NCI-H2196 (cell line): ENCODE results near the gene TRMT112.
A peak's percentile ranks its signal among the peaks of the same experiment; 100 is the strongest.

Source experiments
- DNase-seq: peaks from one replicate; lab custom pipeline; 2025; ENCODE audit not compliant: unreplicated experiment; lab: John Stamatoyannopoulos, UW

Gene TRMT112

DNA sequence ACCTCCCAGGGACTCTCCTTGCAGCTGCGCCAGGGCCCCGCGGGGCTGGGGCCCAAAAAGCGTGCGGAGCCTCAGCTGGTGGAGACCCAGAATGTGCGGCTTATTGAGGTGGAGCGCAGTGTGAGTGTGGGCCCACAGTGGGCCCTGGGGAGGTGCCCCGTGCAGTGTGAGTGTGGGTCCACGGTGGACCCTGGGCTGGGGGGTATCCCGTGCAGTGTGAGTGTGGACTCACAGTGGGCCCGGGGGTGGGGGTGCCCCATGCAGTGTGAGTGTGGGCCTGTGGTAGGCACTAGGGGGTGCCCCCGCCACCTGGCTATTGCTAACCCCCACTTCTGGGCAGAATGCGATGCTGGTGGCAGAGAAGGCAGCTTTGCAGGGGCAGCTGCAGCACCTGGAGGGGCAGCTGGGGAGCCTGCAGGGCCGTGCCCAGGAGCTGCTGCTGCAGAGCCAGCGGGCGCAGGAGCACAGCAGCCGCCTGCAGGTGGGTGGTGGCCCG, 33.8 kb upstream of the TRMT112 start:
- no peak for DNase-seq

DNA sequence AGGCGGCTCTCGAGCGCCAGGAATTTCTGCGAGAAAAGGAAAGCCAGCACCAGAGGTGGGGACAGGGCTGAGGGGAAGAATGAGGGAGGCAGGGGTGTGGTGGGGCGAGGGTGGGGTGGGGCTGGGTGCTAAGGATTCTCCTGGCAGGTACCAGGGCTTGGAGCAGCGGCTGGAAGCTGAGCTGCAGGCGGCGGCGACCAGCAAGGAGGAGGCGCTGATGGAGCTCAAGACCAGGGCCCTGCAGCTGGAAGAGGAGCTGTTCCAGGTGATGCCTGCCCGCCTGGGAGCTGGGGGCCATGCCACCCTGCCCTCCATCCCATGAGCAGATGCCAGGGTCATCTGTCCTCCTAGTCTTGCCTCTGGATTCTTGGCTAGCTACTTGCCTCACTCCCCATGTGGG, 32.0 kb upstream of the TRMT112 start:
- no peak for DNase-seq

DNA sequence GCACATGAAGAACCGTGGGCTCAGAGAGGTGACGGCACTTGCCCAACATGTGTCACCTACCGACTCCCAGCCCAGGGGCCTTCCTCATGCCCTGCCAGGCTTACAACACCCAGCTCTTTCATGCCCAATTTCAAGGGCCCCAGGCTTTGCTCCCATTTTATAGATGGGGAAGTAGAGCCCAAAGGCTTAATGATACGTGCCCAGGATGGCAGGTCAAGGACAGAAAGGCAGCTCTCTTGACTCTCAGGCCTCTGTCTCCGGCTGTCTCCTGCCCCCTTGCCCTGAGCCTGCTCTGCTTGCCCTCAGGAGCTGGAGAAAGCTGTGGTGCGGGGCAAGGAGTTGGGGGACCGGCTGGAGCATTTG, 31.6 kb upstream of the TRMT112 start:
- DNase-seq: no peak

DNA sequence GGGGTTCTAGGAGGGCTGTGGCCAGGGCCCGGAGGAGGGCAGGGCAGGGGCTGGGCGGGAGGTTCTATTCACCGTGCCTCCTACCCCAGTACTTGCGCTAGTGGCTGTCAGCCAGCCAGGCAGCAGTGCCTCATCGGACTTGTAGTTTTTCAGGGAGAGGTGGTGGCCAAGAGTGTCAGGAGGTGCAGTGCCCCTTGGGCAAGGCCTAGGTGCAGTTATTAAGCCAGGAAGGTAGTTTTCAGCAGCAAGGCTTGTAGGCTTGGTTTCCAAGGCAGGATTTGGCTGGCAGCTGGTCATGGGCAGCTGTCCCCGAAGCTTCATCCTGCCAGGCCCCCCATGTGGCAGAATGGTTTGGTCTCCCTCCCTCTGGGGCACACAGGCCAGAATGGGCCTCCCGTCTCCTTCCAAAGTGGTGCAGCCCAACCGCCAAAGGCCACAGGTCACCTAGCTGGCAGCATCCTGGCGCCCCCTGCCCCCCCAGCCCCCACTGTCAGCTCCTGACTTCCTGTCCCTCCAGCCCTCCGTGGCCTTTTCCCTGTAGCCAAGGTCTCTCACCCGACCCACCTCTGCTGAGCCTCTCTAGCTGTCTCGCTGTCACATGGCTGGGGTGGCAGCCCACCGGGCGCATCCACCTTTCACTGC, 31.1 kb upstream of the TRMT112 start:
- peak; percentile 49 for DNase-seq

DNA sequence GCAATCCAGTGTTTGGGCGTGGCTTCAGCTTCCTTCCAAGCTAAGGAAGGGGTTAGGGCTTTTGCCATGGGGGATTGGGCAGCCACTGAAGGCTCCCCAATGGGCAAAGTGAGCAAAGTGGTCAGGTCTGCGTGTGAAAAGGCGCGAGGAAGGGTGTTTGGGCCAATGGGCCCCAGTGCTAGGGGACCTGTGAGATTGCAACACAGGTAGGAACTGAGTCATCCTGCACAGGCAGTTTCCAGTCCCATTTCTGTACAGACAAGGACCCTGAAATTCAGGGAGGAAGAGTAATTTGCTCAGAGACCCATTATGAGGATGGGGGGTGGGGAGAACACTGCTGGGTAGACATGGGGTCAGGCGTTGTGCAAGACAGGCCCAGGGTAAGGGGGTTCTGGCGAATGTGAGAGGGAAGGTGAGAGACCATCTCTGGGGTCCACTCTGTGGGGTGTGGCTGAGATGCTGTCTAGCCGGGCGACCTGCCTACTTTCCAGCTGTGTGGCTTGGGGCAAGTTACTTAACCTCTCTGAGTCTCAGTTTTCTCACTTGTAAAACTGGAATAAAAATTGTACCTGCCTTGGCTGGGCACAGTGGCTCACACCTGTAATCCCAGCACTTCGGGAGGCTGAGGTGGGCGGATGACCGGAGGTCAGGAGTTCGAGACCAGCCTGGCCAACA, 30.0 kb upstream of the TRMT112 start:
- DNase-seq: no peak

DNA sequence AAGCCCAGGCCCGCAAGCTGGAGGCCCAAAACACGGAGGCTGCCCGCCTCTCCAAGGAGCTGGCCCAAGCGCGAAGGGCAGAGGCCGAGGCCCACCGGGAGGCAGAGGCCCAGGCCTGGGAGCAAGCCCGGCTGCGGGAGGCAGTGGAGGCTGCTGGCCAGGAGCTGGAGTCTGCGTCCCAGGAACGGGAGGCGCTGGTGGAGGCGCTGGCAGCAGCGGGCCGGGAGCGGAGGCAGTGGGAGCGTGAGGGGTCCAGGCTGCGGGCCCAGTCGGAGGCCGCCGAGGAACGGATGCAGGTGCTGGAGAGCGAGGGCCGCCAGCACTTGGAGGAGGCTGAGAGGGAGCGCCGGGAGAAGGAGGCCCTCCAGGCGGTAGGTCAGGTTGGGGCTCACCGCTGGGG, 27.4 kb upstream of the TRMT112 start:
- DNase-seq: no peak

DNA sequence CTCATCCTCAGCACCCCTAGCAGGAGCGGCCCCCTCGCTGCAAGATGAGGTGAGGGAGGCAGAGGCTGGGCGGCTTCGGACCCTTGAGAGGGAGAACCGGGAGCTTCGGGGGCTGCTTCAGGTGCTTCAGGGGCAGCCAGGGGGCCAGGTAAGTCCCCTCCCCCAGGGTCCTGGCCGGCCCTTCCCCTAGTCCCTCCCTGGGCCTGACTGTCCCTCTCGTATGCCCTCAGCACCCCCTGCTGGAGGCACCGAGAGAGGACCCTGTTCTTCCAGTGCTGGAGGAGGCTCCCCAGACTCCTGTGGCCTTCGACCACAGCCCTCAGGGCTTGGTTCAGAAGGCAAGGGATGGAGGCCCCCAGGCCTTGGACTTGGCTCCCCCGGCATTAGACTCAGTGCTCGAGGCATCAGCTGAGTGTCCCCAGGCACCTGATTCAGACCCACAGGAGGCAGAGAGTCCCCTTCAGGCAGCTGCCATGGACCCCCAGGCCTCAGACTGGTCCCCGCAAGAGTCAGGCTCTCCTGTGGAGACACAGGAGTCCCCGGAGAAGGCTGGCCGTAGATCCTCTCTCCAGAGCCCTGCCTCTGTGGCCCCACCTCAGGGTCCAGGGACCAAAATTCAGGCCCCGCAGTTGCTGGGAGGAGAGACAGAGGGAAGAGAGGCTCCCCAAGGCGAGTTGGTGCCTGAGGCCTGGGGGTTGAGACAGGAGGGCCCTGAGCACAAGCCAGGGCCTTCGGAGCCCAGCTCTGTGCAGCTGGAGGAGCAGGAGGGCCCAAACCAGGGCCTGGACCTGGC, 26.6 kb upstream of the TRMT112 start:
- peak; percentile 29 for DNase-seq

DNA sequence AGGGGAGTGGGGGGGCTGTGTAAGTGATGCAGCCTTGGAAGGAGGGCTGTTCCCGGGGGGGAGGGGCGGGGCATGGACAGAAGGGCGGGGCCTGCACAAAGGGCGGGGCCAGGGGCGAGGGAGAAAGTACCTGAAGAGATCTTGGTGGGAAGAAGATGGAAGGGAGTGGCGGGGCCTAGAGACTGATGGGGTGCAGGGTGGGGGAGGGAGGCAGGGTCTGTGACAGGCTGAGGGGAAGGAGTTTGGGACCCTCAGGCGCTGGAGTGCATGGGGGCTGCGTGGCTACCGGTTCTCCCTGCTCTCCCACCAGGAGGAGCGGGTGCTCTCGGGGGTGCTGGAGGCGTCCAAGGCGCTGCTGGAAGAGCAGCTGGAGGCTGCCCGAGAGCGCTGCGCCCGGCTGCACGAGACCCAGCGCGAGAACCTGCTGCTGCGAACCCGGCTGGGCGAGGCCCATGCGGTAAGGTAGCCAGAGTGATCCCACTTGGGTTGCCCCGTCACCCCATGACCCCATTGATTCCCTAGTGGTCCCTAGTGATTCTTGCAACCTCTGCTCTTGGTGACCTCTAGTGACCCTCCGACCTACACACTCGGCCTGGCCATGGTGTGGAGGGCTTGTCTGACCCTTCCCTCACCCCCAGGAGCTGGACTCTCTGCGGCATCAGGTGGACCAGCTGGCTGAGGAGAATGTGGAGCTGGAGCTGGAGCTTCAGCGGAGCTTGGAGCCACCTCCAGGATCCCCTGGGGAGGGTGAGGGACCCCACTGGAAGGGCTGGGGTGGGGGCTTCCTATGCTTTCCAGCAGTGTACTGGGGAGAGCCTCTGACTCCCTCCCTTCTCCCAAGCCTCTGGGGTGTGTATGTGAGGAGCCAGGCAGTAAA, 25.7 kb upstream of the TRMT112 start:
- DNase-seq: no peak

DNA sequence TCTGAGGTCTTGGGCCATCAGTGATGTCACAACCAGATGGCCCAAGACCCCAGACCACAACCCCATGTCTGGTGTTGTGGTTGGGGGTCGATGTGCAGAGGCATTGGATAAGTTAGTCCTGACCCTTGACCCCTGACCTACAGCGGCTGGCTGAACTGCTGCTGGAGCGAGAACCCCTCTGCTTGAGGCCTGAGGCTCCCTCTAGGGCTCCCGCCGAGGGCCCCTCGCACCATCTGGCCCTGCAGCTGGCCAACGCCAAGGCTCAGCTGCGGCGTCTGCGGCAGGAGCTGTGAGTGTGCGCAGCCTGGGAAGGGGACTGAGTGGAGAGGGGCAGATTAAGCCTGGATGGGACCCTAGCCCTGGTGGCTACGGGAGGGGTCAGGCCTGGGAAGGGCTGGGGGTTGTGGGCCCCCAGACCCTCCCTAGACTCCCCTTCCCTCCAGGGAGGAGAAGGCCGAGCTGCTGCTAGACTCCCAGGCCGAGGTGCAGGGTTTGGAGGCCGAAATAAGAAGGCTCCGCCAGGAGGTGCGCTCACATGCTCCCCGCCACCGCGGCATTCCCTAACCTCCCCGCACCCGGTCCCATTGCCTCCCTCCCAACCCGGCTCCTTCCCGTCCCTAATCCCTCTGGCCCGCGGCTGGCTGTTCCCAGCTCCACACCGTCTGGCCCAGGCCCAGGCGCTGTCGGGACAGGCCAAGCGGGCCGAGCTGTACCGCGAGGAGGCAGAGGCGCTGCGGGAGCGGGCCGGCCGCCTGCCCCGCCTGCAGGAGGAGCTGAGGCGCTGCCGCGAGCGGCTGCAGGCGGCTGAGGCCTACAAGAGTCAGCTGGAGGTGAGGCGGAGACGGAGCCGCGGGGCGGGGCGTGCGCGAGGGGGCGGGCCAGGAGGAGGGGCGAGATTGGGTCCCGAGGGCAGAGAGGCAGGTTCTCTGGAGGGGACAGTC, 24.8 kb upstream of the TRMT112 start:
- peak; percentile 87 for DNase-seq

DNA sequence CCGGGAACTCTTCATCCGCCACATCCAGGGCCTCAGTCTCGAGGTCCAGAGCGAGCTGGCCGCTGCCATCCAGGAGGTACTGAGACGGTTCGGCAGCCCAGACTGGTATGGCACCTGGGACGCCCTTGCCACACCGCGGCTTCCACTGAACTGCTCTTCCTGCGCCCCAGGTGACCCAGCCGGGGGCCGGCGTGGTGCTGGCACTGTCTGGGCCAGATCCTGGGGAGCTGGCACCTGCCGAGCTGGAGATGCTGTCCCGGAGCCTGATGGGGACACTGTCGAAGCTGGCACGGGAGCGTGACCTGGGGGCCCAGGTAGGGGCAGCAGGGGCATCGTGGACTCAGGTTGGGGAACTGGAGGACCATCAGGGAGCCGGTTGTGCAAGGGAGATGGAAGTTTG, 24.1 kb upstream of the TRMT112 start:
- no peak for DNase-seq

DNA sequence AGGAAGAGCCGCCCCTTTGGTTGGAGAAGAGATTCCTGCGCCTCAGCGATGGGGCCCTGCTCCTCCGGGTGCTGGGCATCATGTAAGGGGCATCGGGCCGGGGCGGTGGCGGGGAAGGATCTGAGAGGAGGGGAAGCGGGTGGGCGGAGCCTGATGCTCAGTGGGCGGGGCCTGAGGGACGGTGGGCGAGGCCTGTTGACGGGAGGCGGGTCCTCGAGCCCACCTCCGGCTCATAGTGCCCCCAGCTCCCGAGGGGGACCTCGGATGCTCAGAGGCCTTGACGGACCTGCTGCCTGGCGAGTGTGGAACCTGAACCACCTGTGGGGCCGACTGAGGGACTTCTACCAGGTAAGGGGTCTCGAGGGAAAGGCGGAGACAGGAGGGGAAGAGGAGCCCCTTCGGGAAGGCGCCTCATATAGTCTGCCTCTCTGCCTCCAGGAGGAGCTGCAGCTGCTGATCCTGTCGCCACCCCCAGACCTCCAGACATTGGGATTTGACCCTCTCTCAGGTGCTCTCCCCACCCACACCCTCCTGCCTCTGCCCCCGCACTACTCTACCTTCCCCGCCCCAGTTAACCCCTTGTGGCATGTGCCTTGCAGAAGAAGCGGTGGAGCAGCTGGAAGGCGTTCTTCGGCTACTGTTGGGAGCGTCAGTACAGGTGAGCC, 23.4 kb upstream of the TRMT112 start:
- DNase-seq: no peak

DNA sequence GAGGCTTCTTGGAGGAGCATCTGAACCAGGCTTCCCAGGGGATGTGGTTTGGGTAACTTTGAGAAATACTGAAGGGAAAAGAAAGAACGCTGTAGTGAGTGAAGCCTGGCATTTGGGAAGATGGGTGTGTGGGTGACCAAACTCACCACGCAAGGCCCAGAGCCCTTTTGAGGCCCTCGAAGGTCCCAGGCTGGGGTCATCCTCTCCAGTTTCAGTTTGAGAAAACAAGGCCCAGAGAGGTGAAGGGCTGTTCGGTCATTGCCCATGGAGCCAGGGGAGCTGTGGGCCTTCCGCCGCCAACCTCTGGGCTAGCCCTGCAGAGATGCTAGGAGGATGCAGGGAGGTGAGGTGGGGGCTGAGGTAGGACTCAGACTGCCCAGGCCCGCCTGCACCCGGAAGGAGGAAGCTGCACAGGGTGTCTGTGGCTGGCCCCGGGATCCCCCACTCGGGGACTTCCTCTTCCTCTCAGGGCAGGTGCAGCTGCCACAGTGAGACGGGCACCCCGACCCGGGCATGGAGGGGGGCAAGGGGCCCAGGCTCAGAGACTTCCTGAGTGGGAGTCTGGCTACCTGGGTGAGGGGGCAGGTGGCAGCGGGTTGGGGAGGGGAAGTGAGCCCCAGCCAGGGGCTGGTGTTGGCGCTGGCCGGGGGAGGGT, 22.5 kb upstream of the TRMT112 start, which contains the start of gene CCDC88B:
Gene CCDC88B, plus strand, starts transcription at position 451 of the 655 bp plus-strand sequence. Its CDS starts 63 bp downstream, at position 514.
- no peak for DNase-seq

DNA sequence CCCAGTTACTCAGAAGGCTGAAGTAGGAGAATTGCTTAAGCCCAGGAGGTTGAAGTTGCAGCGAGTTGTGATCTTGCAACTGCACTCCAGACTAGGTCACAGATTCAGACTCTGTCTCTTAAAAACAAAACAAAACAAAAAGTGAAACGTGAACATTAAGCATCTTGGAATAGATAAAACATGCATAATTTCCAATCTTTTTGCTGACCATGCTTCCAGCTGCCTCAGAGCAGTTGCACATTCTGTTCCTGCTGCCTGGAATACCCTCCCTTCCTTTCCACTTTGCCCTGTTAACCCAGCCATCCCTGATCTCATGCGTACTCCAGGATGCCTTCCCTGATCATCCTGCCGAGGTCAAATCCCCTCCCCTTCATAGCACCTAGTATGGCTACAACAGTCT, 21.9 kb upstream of the TRMT112 start:
- no peak for DNase-seq

DNA sequence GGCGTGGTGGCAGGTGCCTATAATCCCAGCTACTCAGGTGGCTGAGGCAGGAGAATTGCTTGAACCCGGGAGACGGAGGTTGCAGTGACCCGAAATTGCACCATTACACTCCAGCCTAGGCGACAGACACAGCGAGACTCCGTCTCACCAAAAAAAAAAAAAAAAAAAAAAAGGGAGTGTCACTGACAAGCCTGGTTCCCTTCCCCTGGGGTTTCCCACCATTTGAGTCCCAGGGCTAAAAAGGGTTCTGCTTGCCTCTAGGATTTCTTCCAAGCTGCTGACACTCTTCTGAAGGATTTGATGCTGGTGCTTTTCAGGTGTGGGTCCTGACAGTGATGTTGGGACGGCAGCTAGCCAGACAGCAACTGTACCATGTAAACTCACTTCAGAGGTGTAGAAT, 21.4 kb upstream of the TRMT112 start:
- DNase-seq: no peak

DNA sequence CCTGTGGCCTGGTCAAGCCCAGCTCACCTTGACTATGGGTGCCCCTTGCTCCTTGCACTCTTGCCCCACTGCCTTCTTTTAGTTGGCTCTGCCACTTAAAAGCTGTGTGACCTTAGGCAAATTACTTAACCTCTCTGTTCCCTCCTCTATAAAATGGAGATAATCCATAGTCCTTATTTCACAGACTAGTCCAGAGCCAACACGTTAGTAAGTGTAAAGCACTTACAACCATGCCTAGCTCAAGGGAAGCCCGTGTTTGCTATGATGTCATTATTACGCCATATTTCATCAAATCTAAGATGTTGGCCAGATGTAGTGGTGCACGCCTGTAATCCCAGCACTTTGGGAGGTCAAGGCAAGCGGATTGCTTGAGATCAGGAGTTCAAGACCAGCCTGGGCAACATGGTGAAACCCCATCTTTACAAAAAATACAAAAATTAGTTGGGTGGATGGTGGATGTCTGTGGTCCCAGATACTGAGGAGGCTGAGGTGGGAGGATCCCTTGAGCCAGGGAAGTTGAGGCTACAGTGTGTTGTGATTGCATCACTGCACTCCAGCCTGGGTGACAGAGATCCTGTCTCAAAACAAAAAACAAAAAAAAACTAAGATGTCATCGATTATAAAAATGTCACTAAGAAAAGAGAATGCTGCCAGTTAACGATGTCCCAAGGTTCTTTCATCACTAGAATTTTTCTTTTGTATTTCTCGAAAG, 20.3 kb upstream of the TRMT112 start:
- DNase-seq: no peak

DNA sequence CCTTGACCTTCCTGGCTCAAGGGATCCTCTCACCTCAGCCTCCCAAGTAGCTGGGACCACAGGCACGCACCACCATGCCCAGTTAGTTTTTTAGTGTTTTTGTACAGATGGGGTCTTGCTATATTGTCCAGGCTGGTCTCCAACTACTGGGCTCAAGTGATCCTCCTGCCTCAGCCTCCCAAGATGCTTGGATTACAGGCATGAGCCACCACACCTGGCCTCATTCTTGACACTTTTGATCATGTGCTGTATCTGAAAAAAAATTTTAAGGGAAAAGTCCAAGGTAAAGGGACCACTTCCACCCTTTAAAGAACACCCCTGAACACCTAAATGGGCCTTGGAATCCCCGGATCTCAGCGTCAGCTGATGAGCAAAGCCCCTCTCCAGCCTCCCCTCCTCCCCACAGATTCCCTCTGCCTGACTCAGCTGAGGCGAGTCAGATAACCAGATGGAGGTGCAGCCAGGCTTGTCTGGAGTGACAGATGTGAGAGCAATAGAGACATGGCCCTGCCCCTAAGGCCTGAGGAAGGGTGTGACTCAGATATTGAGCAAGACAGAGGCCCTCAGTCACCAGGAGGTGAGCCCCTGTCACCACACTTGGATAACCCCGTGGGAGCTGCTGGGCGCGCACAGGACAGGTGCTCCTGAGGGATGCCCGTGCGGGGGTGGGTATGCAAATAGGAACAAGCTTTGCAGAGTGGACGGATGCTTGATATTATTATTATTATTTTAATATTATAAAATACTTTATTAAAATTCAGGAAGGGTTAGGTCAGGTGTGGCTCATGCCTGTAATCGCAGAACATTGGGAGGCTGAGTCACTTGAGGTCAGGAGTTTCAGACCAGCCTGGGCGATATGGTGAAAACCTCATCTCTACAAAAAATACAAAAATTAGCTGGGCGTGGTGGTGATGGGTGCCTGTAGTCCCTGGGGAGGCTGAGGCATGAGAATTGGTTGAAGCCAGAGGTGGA, 17.7 kb upstream of the TRMT112 start:
- peak; percentile 82 for DNase-seq

DNA sequence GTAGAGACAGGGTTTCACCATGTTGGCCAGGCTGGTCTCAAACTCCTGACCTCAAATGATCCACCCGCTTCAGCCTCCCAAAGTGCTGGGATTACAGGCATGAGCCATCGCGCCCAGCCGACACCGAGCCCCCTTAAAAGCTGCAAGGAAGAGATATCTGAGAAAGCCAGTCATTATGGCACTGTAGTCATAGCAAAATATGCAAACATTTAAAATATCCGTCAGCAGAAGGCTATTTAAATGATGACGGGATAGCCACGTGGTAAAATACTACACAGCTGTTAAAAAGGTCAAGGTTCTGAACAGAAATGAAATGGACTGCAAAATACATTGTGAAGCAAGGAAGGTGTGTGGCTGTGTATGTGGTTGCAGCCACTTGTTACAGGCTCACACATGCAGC, 16.2 kb upstream of the TRMT112 start:
- DNase-seq: no peak
